ENCODE measurements around the gene HSPBAP1. TPM values are rescaled to one million over a fixed set of nuclear protein-coding genes. Genes with fewer than 3 reads are reported as not detected.

HSPBAP1 gene
- total RNA-seq, 6 donors from 2014 or later: 6.8 to 36.4 (median 13.9) TPM

GRCh38 chr3:122803977-122804376, 10.3 kb upstream of the HSPBAP1 start:
- no peak overlapping the region for H3K27ac ChIP-seq
- WGBS, 2 donors: 78 to 80% methylated on average over 2 of the region's 2 CpGs
- TF ChIP-seq, protein P1, sequence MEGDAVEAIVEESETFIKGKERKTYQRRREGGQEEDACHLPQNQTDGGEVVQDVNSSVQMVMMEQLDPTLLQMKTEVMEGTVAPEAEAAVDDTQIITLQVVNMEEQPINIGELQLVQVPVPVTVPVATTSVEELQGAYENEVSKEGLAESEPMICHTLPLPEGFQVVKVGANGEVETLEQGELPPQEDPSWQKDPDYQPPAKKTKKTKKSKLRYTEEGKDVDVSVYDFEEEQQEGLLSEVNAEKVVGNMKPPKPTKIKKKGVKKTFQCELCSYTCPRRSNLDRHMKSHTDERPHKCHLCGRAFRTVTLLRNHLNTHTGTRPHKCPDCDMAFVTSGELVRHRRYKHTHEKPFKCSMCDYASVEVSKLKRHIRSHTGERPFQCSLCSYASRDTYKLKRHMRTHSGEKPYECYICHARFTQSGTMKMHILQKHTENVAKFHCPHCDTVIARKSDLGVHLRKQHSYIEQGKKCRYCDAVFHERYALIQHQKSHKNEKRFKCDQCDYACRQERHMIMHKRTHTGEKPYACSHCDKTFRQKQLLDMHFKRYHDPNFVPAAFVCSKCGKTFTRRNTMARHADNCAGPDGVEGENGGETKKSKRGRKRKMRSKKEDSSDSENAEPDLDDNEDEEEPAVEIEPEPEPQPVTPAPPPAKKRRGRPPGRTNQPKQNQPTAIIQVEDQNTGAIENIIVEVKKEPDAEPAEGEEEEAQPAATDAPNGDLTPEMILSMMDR (IDR thresholded peaks at IDR 0.05): no peak
- TF ChIP-seq POLR2A (IDR thresholded peaks at IDR 0.05) (no peak), POLR2AphosphoS5 (IDR thresholded peaks at IDR 0.05) (no peak), EP300 (IDR thresholded peaks at IDR 0.05) (no peak)
- H3K27me3 ChIP-seq: no peaks in the 10 kb centered on the region
- no peaks in the 10 kb centered on the region for H3K9me3 ChIP-seq
- DNase-seq: no peak
- H3K4me3 ChIP-seq: no peak overlapping the region
- no peaks in the 10 kb centered on the region for H3K4me1 ChIP-seq
- H3K36me3 ChIP-seq: peaks cover 0 to 6% (median 0%) of the 10 kb centered on the region in 4 donors
- no peak for ATAC-seq (ENCODE audit: low FRiP score in 2 of 2)

GRCh38 chr3:122802323-122802722, 8.7 kb upstream of the HSPBAP1 start:
- H3K4me1 ChIP-seq: peaks cover 0 to 3% (median under 1%) of the 10 kb centered on the region in 4 donors
- no peak for ATAC-seq (ENCODE audit: low FRiP score in 2 of 2)
- TF ChIP-seq EP300 (IDR thresholded peaks at IDR 0.05) (no peak), POLR2AphosphoS5 (IDR thresholded peaks at IDR 0.05) (no peak), POLR2A (IDR thresholded peaks at IDR 0.05) (no peak)
- TF ChIP-seq, protein P1 (IDR thresholded peaks at IDR 0.05): no peak
- H3K36me3 ChIP-seq: no peaks in the 10 kb centered on the region
- 89 to 91% methylated on average over 1 of the region's 1 CpG for WGBS, 2 donors
- DNase-seq: no peak
- H3K27me3 ChIP-seq: no peaks in the 10 kb centered on the region
- H3K27ac ChIP-seq: no peak overlapping the region
- no peaks in the 10 kb centered on the region for H3K9me3 ChIP-seq
- no peak overlapping the region for H3K4me3 ChIP-seq

DNA sequence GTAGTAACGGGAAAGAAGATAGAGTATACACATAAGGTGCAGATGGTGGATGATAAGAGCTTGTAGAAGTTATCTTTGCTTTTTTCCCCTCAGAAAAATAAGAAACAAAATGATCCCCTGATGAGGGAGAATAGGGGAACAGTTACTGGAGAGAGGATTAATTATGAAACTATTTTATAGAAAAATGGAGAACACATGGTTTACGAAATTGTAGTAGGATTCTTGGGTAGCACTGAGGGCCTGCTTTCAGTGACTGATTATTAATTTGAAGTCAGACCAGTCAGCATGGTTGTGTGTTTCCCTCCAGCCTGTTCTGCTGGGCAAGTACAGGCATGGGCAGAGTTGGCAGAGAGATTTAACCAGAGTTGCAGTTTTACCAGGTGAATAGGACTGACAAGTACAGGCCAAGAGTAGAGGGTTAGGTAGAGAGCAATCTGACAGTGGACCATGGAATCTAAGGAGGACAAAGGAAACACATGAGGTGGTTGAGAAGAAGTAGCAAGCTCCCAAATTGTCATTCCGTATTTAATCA, 7.1 kb upstream of the HSPBAP1 start:
- no peaks in the 10 kb centered on the region for H3K9me3 ChIP-seq
- H3K36me3 ChIP-seq: no peaks in the 10 kb centered on the region
- TF ChIP-seq POLR2A (IDR thresholded peaks at IDR 0.05) (no peak), EP300 (IDR thresholded peaks at IDR 0.05) (no peak), POLR2AphosphoS5 (IDR thresholded peaks at IDR 0.05) (no peak)
- TF ChIP-seq, protein P1 (IDR thresholded peaks at IDR 0.05): no peak
- no peak overlapping the region for H3K27ac ChIP-seq
- H3K4me1 ChIP-seq: peaks cover 8 to 15% (median 12%) of the 10 kb centered on the region in 4 donors
- ATAC-seq (ENCODE audit: low FRiP score in 2 of 2): no peak
- WGBS, 2 donors: 82 to 92% methylated on average over 3 of the region's 3 CpGs
- no peak for DNase-seq
- no peaks in the 10 kb centered on the region for H3K27me3 ChIP-seq
- H3K4me3 ChIP-seq: no peak overlapping the region

- H3K9me3 ChIP-seq: no peaks in the 10 kb centered on the region
- TF ChIP-seq, protein P1 (IDR thresholded peaks at IDR 0.05): no peak
- no peak for TF ChIP-seq POLR2AphosphoS5 (IDR thresholded peaks at IDR 0.05)
- TF ChIP-seq EP300 (IDR thresholded peaks at IDR 0.05): no peak
- no peak for TF ChIP-seq POLR2A (IDR thresholded peaks at IDR 0.05)
- peaks cover 12 to 15% (median 13%) of the 10 kb centered on the region in 4 donors for H3K4me1 ChIP-seq
- H3K36me3 ChIP-seq: no peaks in the 10 kb centered on the region
- no peak overlapping the region for H3K27ac ChIP-seq
- DNase-seq (no peak), ATAC-seq (ENCODE audit: low FRiP score in 2 of 2) (no peak)
- H3K27me3 ChIP-seq: no peaks in the 10 kb centered on the region
- H3K4me3 ChIP-seq: no peak overlapping the region
- WGBS, 2 donors: 85 to 100% methylated on average over 1 of the region's 1 CpG
Measured at GRCh38 chr3:122800031-122800430, 6.4 kb upstream of the HSPBAP1 start.

DNA sequence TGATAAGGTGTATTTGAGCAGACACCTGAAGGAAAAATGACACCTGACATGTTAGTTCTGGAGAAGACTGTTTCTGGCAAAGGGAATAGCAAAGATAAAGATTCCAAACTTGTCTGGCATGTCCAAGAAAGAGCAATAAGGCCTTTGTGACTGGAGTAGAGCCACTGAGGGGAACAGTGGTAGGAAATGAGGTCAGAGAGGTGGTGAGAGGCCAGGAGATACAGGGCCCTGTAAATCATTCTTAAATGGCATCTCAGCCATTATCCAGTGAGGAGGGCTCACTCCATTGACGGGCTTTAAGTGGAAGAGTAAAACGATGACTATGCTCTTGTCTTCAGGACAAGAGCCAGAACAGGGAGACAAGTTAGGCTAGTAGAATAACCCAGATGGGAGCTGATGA, 5.7 kb upstream of the HSPBAP1 start:
- TF ChIP-seq POLR2A (IDR thresholded peaks at IDR 0.05) (no peak), EP300 (IDR thresholded peaks at IDR 0.05) (no peak), POLR2AphosphoS5 (IDR thresholded peaks at IDR 0.05) (no peak)
- TF ChIP-seq, protein P1 (IDR thresholded peaks at IDR 0.05): no peak
- Histone ChIP-seq H3K27ac (no peak overlapping the region), H3K4me3 (no peak overlapping the region), H3K27me3 (no peaks in the 10 kb centered on the region), H3K4me1 (peaks cover 12 to 16% (median 14%) of the 10 kb centered on the region in 4 donors), H3K9me3 (no peaks in the 10 kb centered on the region), H3K36me3 (no peaks in the 10 kb centered on the region)
- no peak for DNase-seq
- 80 to 86% methylated on average over 2 of the region's 2 CpGs for WGBS, 2 donors
- ATAC-seq (ENCODE audit: low FRiP score in 2 of 2): no peak

Measured in upper lobe of left lung (tissue), 6 donors.